HG03108 (cell line): ENCODE results near the gene PLOD3.
"Not testable (repeated sequence)": the region's sequence is repeated elsewhere in the genome, so short reads cannot be mapped to it uniquely, and the experiment has no call there.

Experiments used
- ATAC-seq: cut with Tn5 transposase; IDR thresholded peaks from one replicate; pipeline ENCODE4 v1.9.1; 2021; ENCODE audit warnings: moderate library complexity; ENCODE audit not compliant: unreplicated experiment

The PLOD3 gene

DNA sequence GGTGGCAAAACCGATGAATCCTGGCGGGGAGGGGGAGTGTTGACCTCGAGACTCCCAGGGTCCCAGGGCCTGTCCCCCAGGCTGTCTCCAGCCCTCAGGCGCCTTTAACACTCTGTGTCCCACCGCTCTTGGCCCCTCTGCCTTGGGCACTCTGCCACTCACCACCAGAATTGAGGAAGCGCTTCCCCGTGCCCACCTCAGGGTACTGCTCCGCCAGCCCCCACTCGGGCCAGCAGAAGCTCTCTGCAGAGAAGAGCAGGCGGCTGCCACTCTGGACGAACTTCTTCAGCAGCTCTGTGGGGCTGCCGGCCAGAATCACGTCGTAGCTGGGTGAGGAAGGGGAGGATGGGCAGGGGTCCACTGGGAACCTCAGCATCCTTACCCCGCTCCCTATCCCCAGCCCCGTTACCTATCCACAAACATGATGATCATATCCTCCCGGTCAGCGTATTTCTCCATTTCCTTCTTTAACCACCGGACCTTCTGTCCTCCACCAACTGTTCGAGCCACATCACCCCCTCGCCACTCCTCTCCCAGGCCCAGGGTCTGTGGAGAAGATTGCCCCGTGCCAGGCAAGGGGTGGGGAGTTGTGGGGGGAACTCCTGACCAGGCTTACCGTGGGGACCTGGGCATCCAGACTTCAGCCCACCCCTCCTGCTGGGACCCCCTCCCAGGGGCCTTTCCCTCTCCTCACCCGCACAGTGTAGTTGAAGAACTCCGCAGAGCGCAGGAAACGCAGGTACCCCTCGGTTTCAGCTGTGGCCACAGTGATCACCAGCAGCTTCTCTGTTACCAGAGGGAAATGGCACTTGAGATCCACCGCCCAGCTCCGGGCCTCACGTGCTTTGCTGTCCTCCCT lies 1.2 kb downstream of the PLOD3 start:
- ATAC-seq = no peak

- no peak for ATAC-seq
Measured at GRCh38 chr7:101212014-101212413, 5.4 kb downstream of the PLOD3 start.

- no peak for ATAC-seq
Measured at GRCh38 chr7:101211501-101211900, 5.9 kb downstream of the PLOD3 start.

GRCh38 chr7:101210143-101210542 lies 7.2 kb downstream of the PLOD3 start:
- no peak for ATAC-seq

- ATAC-seq = no peak
Measured at GRCh38 chr7:101208794-101209193, 8.6 kb downstream of the PLOD3 start.

GRCh38 chr7:101207459-101207858 lies 9.9 kb downstream of the PLOD3 start:
- ATAC-seq = no peak

- ATAC-seq = no peak
Measured at GRCh38 chr7:101206665-101207042, 10.7 kb downstream of the PLOD3 start.

- ATAC-seq = no peak
Measured at GRCh38 chr7:101205901-101206664, 11.3 kb downstream of the PLOD3 start.

- ATAC-seq = not testable (repeated sequence)
Measured at GRCh38 chr7:101203740-101204738, 13.3 kb downstream of the PLOD3 start.

- no peak for ATAC-seq
Measured at GRCh38 chr7:101202603-101202918, 14.8 kb downstream of the PLOD3 start.

- ATAC-seq = no peak
Measured at GRCh38 chr7:101201695-101202602, 15.4 kb downstream of the PLOD3 start.

DNA sequence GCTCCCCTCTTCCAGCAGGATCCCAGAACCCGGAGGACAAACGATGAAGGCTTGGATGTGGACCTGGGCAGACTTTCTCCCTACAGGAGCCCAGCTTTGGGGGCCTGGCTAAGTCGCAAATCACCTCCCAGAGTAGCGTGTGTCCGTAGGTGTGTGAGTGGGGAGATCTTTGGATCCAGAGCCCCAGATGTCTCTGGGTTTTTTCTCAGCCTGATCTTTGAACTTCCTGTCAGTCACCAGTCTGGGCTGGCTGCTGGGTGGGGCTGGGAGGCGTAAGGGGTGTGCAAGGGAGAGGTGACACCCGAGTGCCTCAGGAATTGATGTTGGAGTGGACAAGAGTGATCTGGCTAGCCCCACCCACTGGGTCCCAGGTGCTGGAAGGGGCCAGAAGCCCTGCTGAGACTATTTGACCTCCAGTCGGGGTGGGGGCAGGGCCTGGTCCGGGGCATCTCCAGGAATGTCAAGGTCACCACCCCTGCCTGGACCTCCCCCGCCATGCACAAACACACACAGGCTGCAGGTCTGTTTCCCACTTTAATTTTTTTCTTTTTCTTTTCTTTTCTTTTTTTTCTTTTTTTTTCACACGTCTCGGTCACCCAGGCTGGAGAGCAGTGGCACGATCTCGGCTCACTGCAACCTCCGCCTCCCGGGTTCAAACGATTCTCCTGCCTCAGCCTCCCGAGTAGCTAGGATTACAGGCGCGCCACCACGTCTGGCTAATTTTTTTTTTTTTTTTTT lies 16.4 kb downstream of the PLOD3 start, which contains the start of gene MOGAT3:
TSS of gene MOGAT3 (minus strand) at position 175 of the 738 bp plus-strand sequence. CDS start 182 bp downstream, outside the sequence.
- no peak for ATAC-seq

GRCh38 chr7:101200504-101200861 lies 16.9 kb downstream of the PLOD3 start:
- no peak for ATAC-seq

DNA sequence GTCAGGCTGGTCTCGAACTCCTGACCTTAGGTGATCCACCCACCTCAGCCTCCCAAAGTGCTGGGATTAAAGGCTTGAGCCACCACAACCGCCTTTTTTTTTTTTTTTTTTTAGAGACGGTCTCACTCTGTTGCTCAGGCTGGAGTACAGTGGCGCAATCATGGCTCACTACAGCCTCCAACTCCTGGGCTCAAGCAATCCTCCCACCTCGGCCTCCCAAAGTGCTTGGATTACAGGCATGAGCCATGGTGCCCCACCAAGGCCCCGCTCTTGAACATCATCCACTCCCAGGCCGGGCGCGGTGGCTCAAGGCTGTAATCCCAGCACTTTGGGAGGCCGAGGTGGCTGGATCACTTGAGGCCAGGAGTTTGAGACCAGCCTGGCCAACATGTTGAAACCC lies 17.9 kb downstream of the PLOD3 start:
- not testable (repeated sequence) for ATAC-seq

DNA sequence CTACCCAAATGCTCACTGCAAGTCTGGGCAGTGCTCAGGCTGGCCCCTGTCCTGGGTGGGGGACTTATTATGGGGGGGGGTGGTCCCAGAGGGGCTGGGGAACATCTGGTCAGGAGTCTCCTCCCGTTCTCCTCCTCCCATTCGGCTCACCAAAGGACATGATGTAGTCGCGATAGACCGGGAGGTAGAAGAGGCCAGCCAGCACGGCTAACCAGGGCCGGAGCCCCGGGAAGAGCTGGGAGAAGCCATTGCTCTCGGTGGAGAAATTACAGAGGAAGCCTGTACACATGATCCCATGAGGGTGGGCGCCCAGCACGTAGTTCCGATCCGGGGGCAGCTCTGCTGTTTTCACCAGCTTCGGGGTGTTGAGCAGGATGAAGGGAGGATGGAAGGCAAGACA lies 18.9 kb downstream of the PLOD3 start:
- ATAC-seq = no peak

DNA sequence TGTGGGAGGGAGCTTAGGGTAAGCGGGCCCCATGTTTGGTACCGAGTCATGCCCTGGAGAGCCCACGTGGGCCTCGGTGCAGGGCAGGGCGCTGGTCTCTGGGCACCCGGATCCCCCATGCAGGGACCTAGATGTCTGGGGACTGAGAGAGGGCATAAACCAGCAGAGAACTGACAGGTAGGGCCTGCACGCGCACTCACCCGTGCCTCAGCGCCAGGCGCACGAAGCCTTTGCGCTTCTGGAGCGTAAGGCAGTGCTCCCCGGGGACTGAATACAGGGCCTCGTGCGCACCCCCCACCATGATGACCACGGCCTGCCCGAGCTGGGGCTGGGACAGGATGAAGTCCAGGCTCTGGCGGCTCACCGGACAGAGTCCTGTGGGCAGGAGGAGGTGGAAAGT lies 19.4 kb downstream of the PLOD3 start:
- ATAC-seq = no peak

DNA sequence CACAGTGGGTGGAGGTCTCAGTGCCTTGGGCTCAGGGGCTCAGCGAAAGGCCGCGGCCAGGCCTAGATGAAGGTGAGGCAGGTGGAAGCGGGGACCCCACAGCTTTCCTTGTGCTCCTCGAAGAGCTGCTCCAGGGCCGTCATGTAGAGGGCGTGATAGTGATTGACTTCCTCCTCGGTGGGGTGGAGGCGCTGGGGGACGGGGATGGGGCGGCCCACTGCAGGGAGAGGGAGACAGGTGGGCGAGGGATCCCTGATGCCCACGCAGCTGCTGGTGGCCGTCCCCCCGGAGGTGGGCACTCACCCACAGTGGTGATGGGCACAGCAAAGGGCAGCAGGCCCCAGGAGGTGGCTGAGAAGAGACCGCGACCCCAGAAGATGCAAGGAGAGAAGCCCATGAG lies 21.5 kb downstream of the PLOD3 start:
- ATAC-seq = no peak

DNA sequence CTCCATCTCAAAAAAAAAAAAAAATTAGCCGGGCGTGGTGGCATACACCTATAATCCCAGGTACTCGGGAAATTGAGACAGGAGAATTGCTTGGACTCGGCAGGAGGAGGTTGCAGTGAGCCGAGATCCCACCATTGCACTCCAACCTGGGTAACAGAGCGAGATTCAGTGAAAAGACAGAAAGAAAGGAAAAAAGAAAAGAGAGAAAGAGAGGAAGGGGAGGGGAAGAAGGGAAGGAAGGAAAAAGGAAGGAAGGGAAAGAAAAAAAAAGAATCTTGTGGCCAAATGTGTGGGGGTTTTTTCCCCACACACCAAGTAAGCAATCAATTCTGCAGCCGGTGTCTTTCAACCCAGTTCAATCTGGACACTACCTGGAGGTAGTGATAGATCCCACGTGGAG lies 28.3 kb downstream of the PLOD3 start:
- ATAC-seq = no peak

- ATAC-seq = no peak
Measured at GRCh38 chr7:101186844-101187428, 30.4 kb downstream of the PLOD3 start.
